Pancreas (tissue), 10 donors: Measurements from ENCODE around the gene MAP3K7. TPM values are rescaled to one million over a fixed set of nuclear protein-coding genes. Genes with fewer than 3 reads are reported as not detected.

Experiments used
- ATAC-seq, 4 donors: fragments of 200-7000 bp; cut with Tn5 transposase; one replicate each; pipeline versions ENCODE4 v1.8.0 to v1.9.1; 2020; ENCODE audit warnings: mild to moderate bottlenecking in 4 of 4, moderate library complexity in 4 of 4
- DNase-seq, 6 donors: peaks; one replicate each; pipeline ENCODE4 v3.0.0-alpha.2; 2020
- FAIRE-seq: peaks from 2 replicates; lab custom pipeline; 2012; peaks lifted over from hg19 to GRCh38; lab: Jason Lieb, UNC
- H3K27ac ChIP-seq, 4 donors: fragments of 200-600 bp; sonication (generic); 1 replicate in 3 of 4; 2 replicates in 1 of 4; pipeline versions ENCODE4 v1.5.0 to v1.8.0; 2020
- H3K27me3 ChIP-seq, 4 donors: fragments of 200-600 bp; one replicate each; pipeline ENCODE4 v1.8.0; 2021
- H3K36me3 ChIP-seq, 3 donors: fragments of 200-600 bp; sonication (generic) in 1 of 3; one replicate each; pipeline versions ENCODE4 v1.5.0 to v1.8.0; 2020 to 2021
- H3K4me1 ChIP-seq, 3 donors: fragments of 200-600 bp; one replicate each; pipeline ENCODE4 v1.8.0; 2021
- H3K4me3 ChIP-seq, 4 donors: fragments of 200-600 bp; sonication (generic) in 2 of 4; one replicate each; pipeline versions ENCODE4 v1.5.0 to v1.8.0; 2020 to 2021
- H3K9me3 ChIP-seq, 4 donors: fragments of 200-600 bp; one replicate each; pipeline ENCODE4 v1.8.0; 2021
- CTCF ChIP-seq, 4 donors: fragments of 200-600 bp; sonication (generic) in 3 of 4; IDR thresholded peaks; one replicate each; pipeline versions ENCODE4 v1.5.0 to v1.8.0; 2021; ENCODE audit warnings: antibody characterized with exemption in 4 of 4
- WGBS, 2 donors: extraction: QIAGEN DNeasy Blood & Tissue Kit; methylation state at CpG; one replicate each; pipeline ENCODE4 v1.1.7; 2013; 5-methylcytosine and 5-hydroxymethylcytosine counted together
- intact Hi-C, 3 donors: fragments of 100-400 bp; cut with DNase I; formaldehyde crosslinking; loops; one replicate each; pipeline versions ENCODE4 v1.11.1 to v1.14.2; 2022
- polyA plus RNA-seq, 2 donors: library from polyadenylated mRNA; stranded (reverse); fragments of 200-250 nt; gene quantifications; one replicate each; pipeline ENCODE4 v1.2.3, GENCODE V29; 2013
- total RNA-seq, 6 donors: library from RNA; stranded (reverse); fragmentation: NEBNext Ultra II Directional in 4 of 6; extraction: Animal tissue kit (Norgen Biotek cat#: 25700) in 4 of 6; gene quantifications; one replicate each; pipeline versions ENCODE4 v1.2.1 to v1.2.4, GENCODE V29; 2021 to 2023
- donor health status: healthy with polysubstance abuse.
- donor health status: DM: no; HTN: no; CAD: no; lungs with moderate emphysema.
- donor health status: DM: no; HTN: no; CAD: no.
- donor health status: control.
- donor health status: control.
- donor health status: Bipolar disorder and iron deficiency.
- donor health status: DM: yes; HTN: yes; CAD: no.
- donor health status: DM: no; HTN: no; CAD: no.
- donor health status: DM: no; HTN: no; CAD: no.
- donor health status: DM: yes; HTN: yes; CAD: no.

MAP3K7 gene
- total and polyA plus RNA-seq, 8 donors = 4.9 to 13.2 (median 7.4) TPM

- intact Hi-C loops = no loop called here
- no peaks in the 10 kb centered on the region for H3K4me1 ChIP-seq
- H3K27ac ChIP-seq = no peak overlapping the region
- H3K27me3 ChIP-seq = no peaks in the 10 kb centered on the region
- H3K4me3 ChIP-seq = no peak overlapping the region
- TF ChIP-seq CTCF (IDR thresholded peaks at IDR 0.05) = no peak
- no peaks in the 10 kb centered on the region for H3K9me3 ChIP-seq
- 42 to 52% methylated on average over 1 of the region's 1 CpG for WGBS, 2 donors
- no peak for ATAC-seq
- no peak for DNase-seq
- H3K36me3 ChIP-seq = no peaks in the 10 kb centered on the region
- no peak for FAIRE-seq
Measured at GRCh38 chr6:90604546-90604945, 17.7 kb upstream of the MAP3K7 start.

GRCh38 chr6:90599151-90599550 lies 12.3 kb upstream of the MAP3K7 start:
- no peak overlapping the region for H3K4me3 ChIP-seq
- H3K4me1 ChIP-seq = no peaks in the 10 kb centered on the region
- FAIRE-seq (no peak), DNase-seq (no peak), ATAC-seq (no peak)
- no peaks in the 10 kb centered on the region for H3K9me3 ChIP-seq
- intact Hi-C loops = no loop called here
- H3K27ac ChIP-seq = no peak overlapping the region
- WGBS, 2 donors = 56 to 68% methylated on average over 4 of the region's 4 CpGs
- H3K36me3 ChIP-seq = no peaks in the 10 kb centered on the region
- no peak for TF ChIP-seq CTCF (IDR thresholded peaks at IDR 0.05)
- peaks cover 0 to 4% (median 0%) of the 10 kb centered on the region in 4 donors for H3K27me3 ChIP-seq

- no peak for ATAC-seq
Measured at GRCh38 chr6:90598192-90598951, 11.5 kb upstream of the MAP3K7 start.

GRCh38 chr6:90596967-90597539 lies 10.2 kb upstream of the MAP3K7 start:
- 34 to 39% methylated on average over 5 of the region's 5 CpGs for WGBS, 2 donors

More at GRCh38 chr6:90598192-90598951, 11.5 kb upstream of the MAP3K7 start:
- Histone ChIP-seq H3K4me3 (no peak overlapping the region), H3K4me1 (no peaks in the 10 kb centered on the region), H3K27me3 (peaks cover 0 to 4% (median 0%) of the 10 kb centered on the region in 4 donors), H3K36me3 (no peaks in the 10 kb centered on the region), H3K27ac (no peak overlapping the region), H3K9me3 (no peaks in the 10 kb centered on the region)
- DNase-seq (no peak), FAIRE-seq (no peak)
- WGBS, 2 donors = 49 to 61% methylated on average over 4 of the region's 4 CpGs
- no peak for TF ChIP-seq CTCF (IDR thresholded peaks at IDR 0.05)
- intact Hi-C loops = no loop called here

More at GRCh38 chr6:90596967-90597539, 10.2 kb upstream of the MAP3K7 start:
- DNase-seq (no peak), FAIRE-seq (no peak), ATAC-seq (no peak)
- Histone ChIP-seq H3K27me3 (peaks cover 0 to 4% (median 0%) of the 10 kb centered on the region in 4 donors), H3K4me3 (no peak overlapping the region), H3K36me3 (no peaks in the 10 kb centered on the region), H3K27ac (no peak overlapping the region), H3K9me3 (no peaks in the 10 kb centered on the region), H3K4me1 (no peaks in the 10 kb centered on the region)
- TF ChIP-seq CTCF (IDR thresholded peaks at IDR 0.05) = no peak
- intact Hi-C loops = no loop called here
